GM12864 (cell line): ENCODE measurements around the gene ZNF835.

Experiments
- DNase-seq: peaks from one replicate; pipeline ENCODE4 v3.0.0-alpha.2; 2011; ENCODE audit warnings: low read depth
- H3K4me3 ChIP-seq: 2 replicates; pipeline ENCODE4 v1.5.1; 2011; ENCODE audit warnings: mild to moderate bottlenecking, low read depth, low read length, control low read depth
- TF ChIP-seq, protein P1 (sequence below): IDR thresholded peaks from 2 replicates; pipeline ENCODE4 v1.5.1; 2011; ENCODE audit warnings: low read depth, mild to moderate bottlenecking, moderate library complexity, low read length, control low read depth, inconsistent platforms; ENCODE audit errors: missing control alignments

ZNF835 gene

GRCh38 chr19:56664511-56664910 lies 7.0 kb downstream of the ZNF835 start:
- TF ChIP-seq, protein P1, sequence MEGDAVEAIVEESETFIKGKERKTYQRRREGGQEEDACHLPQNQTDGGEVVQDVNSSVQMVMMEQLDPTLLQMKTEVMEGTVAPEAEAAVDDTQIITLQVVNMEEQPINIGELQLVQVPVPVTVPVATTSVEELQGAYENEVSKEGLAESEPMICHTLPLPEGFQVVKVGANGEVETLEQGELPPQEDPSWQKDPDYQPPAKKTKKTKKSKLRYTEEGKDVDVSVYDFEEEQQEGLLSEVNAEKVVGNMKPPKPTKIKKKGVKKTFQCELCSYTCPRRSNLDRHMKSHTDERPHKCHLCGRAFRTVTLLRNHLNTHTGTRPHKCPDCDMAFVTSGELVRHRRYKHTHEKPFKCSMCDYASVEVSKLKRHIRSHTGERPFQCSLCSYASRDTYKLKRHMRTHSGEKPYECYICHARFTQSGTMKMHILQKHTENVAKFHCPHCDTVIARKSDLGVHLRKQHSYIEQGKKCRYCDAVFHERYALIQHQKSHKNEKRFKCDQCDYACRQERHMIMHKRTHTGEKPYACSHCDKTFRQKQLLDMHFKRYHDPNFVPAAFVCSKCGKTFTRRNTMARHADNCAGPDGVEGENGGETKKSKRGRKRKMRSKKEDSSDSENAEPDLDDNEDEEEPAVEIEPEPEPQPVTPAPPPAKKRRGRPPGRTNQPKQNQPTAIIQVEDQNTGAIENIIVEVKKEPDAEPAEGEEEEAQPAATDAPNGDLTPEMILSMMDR = no peak
- DNase-seq = no peak
- no peak overlapping the region for H3K4me3 ChIP-seq

GRCh38 chr19:56663931-56664500 lies 7.5 kb downstream of the ZNF835 start:
- no peak for DNase-seq
- H3K4me3 ChIP-seq = no peak overlapping the region
- TF ChIP-seq, protein P1 = no peak

DNA sequence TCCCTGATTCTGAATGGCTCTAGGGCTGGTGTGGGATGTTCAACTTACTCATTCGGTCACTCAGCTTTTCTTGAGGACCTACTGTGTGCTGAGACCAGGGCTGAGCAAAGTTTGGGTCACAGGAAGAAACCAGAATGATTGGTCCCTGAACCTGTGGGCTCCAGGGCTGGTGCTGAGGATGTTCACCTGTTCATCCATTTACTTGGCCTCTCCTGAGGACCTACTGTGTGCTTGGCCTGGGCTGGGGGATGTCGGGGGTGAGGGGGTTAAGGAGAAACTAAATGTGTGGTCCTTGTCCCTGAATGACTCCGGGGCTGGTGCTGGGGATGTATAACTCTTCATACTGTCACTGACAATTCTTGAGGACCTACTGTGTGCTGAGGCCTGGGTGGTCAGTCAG lies 10.3 kb downstream of the ZNF835 start:
- no peak for DNase-seq
- no peak overlapping the region for H3K4me3 ChIP-seq
- TF ChIP-seq, protein P1 = no peak

DNA sequence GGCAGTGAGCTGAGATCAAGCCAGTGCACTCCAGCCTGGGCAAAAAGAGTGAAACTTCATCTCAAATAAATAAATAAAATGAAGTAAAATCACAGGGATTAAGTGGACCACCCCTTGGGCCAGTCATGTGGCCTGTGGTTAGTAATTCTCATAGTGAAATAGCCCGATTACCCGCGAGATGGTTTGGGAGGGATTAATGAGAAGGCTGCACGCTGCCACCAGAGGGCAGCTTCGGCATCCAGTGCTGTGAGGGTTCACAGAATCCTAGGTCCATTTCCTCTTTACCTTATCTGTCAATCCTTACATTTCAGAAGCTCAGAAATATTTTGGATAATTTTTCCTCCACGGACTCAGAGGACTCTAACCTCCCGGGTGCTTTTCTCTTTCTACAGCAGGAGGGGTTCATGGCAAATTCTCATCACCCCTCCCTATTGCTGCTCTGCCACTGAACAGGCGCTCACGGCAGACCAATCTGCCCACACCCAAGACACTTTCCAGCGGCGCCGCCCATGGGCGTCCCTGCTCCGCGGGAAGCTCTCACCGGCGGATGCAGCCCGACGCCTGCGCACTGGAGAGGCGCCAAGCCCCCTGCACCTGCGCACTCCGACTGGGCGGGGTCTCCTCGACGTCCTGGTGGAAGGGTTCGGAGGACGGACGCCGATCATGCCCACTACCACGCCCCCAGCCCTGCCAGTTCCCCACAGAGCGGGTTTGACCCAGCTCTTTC lies 11.0 kb downstream of the ZNF835 start:
- TF ChIP-seq, protein P1 = no peak
- no peak overlapping the region for H3K4me3 ChIP-seq
- no peak for DNase-seq

- TF ChIP-seq, protein P1 = no peak
- H3K4me3 ChIP-seq = no peak overlapping the region
- DNase-seq = no peak
These were observed 17.4 kb downstream of the ZNF835 start for GRCh38 chr19:56654151-56654550.

DNA sequence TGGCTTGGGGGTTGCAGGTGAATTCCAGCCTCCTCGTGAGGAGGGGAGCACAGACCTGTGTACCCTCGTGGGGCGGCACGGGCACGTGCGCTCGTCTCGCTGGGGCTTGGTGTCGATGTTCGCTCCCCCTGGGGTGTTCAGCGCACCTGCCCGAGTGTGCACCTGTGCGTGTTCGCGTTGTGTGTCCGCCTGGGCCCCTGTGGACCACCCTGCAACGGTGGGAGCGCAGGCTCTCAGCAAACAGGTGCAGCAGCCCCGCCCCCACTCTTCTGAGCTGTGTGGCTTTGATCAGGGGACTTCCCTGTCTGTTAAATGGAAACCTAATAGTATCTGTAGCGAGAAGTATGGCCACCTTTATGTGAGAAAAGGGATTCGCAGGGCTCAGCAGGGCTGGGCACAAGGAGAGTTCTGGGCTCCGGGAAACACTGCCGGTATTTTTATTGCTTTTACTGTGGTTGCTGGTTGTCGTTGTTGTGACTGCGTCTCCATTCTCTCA lies 28.0 kb downstream of the ZNF835 start:
- TF ChIP-seq, protein P1 = no peak
- no peak overlapping the region for H3K4me3 ChIP-seq
- DNase-seq = no peak
